Progenitor cell of endocrine pancreas (in vitro differentiated cells): ENCODE data around the gene CPA4. TPM values are rescaled to one million over a fixed set of nuclear protein-coding genes. Genes with fewer than 3 reads are reported as not detected.

Experiments used
- DNase-seq: peaks from one replicate; pipeline ENCODE4 v3.0.0; 2021; ENCODE audit warnings: low spot score; ENCODE audit not compliant: unreplicated experiment
- H3K27ac Mint-ChIP-seq: 2 replicates; pipeline ENCODE4 v1.8.0; 2021; ENCODE audit warnings: mild to moderate bottlenecking, moderate library complexity, mixed read lengths
- H3K27me3 Mint-ChIP-seq: 2 replicates; pipeline ENCODE4 v1.8.0; 2021; ENCODE audit warnings: mixed read lengths
- H3K36me3 Mint-ChIP-seq: 2 replicates; pipeline ENCODE4 v1.8.0; 2022; ENCODE audit warnings: mixed read lengths; ENCODE audit not compliant: insufficient read depth
- H3K4me1 Mint-ChIP-seq: 2 replicates; pipeline ENCODE4 v1.8.0; 2021; ENCODE audit warnings: low read depth, mixed read lengths
- H3K4me3 Mint-ChIP-seq: 2 replicates; pipeline ENCODE4 v1.8.0; 2021; ENCODE audit warnings: low read depth, mild to moderate bottlenecking, moderate library complexity, mixed read lengths
- H3K9me3 Mint-ChIP-seq: 2 replicates; pipeline ENCODE4 v1.8.0; 2021; ENCODE audit warnings: low read depth, mixed read lengths
- total RNA-seq: library from RNA; stranded (reverse); gene quantifications from 2 replicates; pipeline ENCODE4 v1.2.1, GENCODE V29; 2021
- TF ChIP-seq, protein P1 (sequence below): fragments of 200-600 bp; sonication (generic); IDR thresholded peaks from one replicate; pipeline ENCODE4 v1.5.0; 2021; ENCODE audit warnings: antibody characterized with exemption, mild to moderate bottlenecking; ENCODE audit not compliant: unreplicated experiment

CPA4 gene
- total RNA-seq, 1 donor from 2014 or later, result 5.1 TPM

- no peak for DNase-seq
- H3K4me1 Mint-ChIP-seq, result peaks cover 8% of the 10 kb centered on the region
- peaks cover 4% of the 10 kb centered on the region for H3K27me3 Mint-ChIP-seq
- H3K4me3 Mint-ChIP-seq, result no peak overlapping the region
- H3K27ac Mint-ChIP-seq, result no peak overlapping the region
- peaks cover 7% of the 10 kb centered on the region for H3K36me3 Mint-ChIP-seq
- TF ChIP-seq, protein P1, sequence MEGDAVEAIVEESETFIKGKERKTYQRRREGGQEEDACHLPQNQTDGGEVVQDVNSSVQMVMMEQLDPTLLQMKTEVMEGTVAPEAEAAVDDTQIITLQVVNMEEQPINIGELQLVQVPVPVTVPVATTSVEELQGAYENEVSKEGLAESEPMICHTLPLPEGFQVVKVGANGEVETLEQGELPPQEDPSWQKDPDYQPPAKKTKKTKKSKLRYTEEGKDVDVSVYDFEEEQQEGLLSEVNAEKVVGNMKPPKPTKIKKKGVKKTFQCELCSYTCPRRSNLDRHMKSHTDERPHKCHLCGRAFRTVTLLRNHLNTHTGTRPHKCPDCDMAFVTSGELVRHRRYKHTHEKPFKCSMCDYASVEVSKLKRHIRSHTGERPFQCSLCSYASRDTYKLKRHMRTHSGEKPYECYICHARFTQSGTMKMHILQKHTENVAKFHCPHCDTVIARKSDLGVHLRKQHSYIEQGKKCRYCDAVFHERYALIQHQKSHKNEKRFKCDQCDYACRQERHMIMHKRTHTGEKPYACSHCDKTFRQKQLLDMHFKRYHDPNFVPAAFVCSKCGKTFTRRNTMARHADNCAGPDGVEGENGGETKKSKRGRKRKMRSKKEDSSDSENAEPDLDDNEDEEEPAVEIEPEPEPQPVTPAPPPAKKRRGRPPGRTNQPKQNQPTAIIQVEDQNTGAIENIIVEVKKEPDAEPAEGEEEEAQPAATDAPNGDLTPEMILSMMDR, result no peak
- H3K9me3 Mint-ChIP-seq, result peaks cover 6% of the 10 kb centered on the region
Observed at GRCh38 chr7:130298544-130299326, 5.8 kb downstream of the CPA4 start.

DNA sequence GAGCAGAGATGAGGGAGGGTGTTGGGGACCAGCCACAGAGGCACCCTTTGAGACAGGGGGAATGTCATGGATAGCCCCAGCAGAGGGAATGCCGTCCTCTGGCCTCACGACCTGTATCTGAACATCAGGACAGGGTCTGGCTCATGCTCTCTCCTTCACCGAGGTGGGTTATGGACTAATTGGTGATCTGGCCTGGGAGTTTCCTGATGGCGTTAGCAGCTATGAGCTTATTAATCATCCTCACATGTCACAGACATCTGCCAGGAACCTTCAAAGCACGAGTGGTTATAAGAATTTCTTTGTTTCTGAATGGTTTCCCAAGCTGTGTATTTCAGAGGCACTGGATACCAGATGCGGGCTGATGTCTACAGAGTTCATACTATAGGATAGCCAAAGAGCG is 6.9 kb downstream of the CPA4 start:
- TF ChIP-seq, protein P1, result no peak
- Mint-ChIP-seq H3K9me3 (no peaks in the 10 kb centered on the region), H3K4me3 (no peak overlapping the region), H3K36me3 (peaks cover 3% of the 10 kb centered on the region), H3K27ac (no peak overlapping the region), H3K27me3 (peaks cover 4% of the 10 kb centered on the region), H3K4me1 (peaks cover 15% of the 10 kb centered on the region)
- DNase-seq, result no peak

DNA sequence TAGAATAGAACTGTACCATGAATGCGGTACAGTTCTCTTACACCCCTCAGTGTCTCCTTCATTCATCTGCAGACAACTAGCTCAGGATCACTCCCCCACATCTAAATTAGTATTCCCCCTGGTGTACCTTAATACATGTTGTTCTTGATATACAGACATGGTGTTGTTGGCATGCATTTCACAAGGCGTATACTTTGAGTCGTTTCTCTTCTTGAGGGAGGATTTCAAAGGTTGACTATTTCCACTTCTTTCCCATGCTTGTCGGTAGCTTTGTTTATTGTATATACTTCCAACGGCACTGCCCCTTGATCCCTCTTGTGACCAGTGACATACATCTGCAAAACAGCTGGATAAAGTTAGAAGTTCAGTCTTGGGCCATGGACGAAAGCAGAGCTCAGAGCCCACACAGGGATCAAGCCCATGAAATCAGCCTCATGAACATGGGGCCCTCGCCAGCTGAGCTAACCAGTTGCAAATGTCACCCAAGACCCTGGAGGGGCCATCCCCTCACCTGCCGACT is 8.6 kb downstream of the CPA4 start:
- Mint-ChIP-seq H3K9me3 (no peaks in the 10 kb centered on the region), H3K27ac (no peak overlapping the region), H3K4me3 (no peak overlapping the region), H3K27me3 (peaks cover 4% of the 10 kb centered on the region), H3K4me1 (peaks cover 15% of the 10 kb centered on the region), H3K36me3 (peaks cover 3% of the 10 kb centered on the region)
- DNase-seq, result no peak
- TF ChIP-seq, protein P1, result no peak

DNA sequence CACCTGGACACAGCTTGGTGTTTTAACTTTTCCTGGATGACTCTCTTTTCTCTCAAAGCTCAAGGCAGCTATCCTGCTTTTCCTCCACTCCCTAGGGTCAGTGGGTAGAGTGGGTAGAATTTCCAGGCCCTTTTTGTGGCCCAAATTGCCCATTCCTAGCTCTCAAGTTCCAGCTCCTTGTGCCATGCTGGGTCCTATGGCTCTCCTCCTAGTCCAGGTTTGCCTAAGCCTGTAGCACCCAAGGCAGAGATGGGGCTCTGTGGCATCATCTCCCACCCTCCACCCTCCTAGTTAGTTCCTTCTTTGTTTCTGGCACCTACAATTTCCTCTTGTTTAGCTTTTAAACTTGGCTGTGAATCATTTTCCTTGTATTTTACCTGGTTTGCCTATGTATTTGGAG is 9.7 kb downstream of the CPA4 start:
- TF ChIP-seq, protein P1, result no peak

DNA sequence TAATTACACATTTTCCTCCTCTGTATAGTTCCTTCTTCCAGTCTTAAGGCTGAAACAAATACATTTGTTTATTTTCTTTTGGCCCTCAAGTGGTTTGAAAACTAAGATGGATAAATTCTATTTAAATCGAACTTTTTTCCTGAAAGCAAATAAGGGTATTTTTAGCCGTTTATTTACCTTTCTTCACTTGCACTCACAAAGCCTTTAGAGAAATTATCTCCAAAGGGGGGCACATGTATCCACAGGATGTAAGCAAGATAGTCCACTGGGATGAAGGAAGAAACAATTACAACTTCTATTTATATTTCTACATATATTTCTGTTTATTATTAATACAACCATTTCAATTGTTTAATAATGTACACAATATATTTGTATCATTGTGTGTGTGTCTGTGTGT is 10.2 kb downstream of the CPA4 start:
- peaks cover 3% of the 10 kb centered on the region for H3K36me3 Mint-ChIP-seq
- TF ChIP-seq, protein P1, result no peak
- peaks cover 15% of the 10 kb centered on the region for H3K4me1 Mint-ChIP-seq
- no peak for DNase-seq
- peak overlapping the region; percentile 75 for H3K27ac Mint-ChIP-seq
- H3K9me3 Mint-ChIP-seq, result no peaks in the 10 kb centered on the region
- no peak overlapping the region for H3K4me3 Mint-ChIP-seq
- peaks cover 4% of the 10 kb centered on the region for H3K27me3 Mint-ChIP-seq

More for the DNA sequence above, 9.7 kb downstream of the CPA4 start:
- Mint-ChIP-seq H3K27me3 (peaks cover 4% of the 10 kb centered on the region), H3K9me3 (no peaks in the 10 kb centered on the region), H3K4me1 (peaks cover 15% of the 10 kb centered on the region), H3K36me3 (peaks cover 3% of the 10 kb centered on the region), H3K27ac (peak overlapping the region; percentile 75), H3K4me3 (no peak overlapping the region)
- no peak for DNase-seq
